HG03575 (cell line): ENCODE measurements around the gene SNX22.

Source experiments
- ATAC-seq: cut with Tn5 transposase; IDR thresholded peaks from one replicate; pipeline ENCODE4 v1.9.1; 2021; ENCODE audit not compliant: unreplicated experiment, insufficient number of reproducible peaks, low FRiP score; ENCODE audit errors: extremely low read depth

SNX22 gene

DNA sequence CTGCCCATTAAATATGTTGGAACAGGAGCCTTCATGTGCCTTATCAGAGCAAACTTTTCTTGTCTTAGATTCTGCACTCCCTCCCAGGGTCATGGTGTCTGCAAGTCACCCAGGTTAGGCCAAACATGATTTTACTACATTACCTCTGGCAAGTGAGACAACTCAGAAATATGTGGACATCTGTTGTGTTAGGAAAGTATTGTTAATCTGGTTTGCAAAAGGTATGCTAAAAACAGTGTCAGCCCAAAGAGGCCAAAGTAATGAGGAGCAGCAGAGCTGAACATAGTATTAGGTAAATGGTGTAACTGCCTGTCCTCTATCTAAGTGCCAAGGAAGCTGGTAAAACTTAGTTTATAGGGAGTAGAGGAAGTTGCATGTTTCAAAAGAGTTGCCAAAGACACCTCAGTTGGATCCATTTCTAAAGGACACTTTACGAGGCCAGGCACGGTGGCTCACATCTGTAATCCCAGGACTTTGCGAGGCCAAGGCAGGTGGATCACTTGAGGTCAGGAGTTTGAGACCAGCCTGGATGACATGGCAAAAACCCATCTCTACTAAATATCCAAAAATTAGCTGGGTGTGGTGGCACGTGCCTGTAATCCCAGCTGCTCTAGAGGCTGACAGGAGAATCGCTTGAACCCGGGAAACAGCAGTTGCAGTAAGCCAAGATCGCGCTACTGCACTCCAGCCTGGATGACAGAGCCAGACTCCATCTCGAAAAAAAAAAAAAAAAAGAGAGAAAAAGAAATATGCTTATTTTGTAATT lies 33.8 kb downstream of the SNX22 start:
- ATAC-seq, result no peak

DNA sequence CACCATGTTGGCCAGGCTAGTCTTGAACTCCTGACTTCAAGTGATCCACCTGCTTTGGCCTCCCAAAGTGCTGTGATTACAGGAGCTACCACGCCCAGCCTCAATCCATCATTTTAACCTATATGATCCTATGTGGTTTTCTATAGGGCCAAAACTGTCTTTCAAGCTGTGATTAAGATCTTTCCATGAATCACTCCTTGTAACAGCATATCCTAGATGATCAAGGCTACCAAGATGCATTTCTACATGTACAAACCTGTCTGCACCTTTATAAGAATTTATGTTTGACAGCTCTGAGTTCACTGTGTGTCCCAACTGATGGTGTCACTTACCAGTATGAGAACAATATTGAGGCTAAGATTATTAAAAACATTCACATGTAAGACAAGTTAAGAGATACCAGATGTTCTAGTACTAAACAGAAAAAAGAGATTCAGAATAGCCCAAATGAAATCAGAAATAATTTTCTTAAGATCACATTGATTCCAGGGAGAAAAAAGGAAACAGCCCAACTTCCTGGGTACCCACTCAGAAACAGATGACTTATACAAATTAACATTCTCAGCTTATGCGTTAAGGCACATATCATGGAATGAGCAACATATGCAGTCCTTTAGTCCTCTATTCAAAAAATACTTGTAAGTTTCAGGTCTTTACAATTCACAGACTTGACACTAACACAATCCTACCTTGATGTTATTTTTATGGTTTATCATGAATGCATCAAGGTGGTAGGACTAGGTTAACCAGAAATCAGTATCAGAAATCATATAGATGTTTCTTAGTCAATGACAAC lies 36.1 kb downstream of the SNX22 start:
- no peak for ATAC-seq

DNA sequence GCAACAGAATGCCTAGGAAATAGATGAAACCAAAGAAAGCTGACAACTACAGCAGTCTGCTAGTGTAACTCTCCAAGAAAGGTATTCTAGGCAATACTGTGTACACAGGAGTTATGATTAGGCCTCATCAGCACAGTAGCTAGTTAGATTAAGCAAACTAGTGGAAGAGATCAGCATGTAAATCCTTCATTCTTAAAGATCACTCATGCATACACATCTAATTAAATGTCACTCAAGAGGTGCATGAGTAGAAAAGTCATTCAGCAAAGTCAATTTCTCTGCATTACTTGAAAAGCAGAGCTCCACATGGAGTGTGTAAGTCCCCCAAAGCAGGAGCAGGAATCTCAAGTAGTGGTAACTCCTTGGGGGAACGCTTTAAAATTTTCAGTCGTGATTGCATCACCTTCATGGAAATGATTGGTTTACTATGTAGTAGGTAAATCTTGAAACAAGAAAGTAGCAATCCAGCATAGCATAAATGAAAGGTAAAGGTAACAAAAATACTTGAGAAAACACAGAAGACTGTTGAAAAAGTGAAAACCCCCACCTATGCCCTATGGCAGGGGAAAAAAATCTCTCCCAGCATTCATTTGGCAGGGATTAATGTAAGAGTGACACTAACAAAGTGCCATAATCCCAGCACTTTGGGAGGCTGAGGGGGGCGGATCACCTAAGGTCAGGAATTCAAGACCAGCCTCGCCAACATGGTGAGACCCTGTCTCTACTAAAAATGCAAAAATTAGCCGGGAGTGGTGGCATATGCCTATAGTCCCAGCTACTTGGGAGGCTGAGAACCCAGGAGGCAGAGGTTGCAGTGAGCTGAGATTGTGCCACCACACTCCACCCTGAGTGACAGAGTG lies 40.7 kb downstream of the SNX22 start:
- ATAC-seq, result no peak

DNA sequence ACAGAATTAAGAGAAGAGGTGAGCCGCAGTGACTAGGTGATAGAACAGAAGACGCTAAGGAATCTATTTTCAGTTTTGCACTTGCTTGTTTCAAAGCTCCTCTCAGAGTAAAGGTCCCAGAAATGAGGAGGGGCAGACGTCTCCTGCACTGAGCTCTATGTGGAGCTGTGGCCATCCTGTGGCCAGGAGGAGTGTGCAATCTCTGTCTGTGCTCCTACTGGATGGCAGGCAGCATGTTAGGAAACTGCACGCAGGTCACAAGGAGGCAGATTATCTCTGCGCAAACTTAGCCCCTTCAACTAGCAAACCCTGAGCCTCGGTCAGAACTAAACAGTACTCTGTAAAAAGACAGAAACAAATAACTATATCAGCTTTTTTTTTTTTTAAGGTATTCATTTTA lies 42.4 kb downstream of the SNX22 start:
- no peak for ATAC-seq

DNA sequence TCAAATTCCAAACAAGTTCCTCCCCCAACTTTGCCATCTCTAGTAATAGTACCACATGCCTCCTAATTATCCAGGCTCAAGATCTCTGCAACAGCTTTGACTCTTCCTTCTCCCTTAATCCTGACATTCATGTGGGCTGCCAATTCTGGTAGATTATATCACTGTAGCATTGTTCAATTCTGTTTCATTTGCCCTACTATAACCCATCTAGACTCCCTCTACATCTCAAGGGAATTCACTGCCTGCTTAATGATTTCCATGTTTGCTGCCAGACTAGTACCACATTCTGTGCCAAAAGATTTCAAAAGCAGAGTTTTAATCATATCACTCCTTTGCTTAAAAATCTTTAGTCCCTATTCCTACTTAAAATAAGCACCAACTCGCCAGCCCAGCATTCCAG lies 45.9 kb downstream of the SNX22 start:
- ATAC-seq, result no peak

DNA sequence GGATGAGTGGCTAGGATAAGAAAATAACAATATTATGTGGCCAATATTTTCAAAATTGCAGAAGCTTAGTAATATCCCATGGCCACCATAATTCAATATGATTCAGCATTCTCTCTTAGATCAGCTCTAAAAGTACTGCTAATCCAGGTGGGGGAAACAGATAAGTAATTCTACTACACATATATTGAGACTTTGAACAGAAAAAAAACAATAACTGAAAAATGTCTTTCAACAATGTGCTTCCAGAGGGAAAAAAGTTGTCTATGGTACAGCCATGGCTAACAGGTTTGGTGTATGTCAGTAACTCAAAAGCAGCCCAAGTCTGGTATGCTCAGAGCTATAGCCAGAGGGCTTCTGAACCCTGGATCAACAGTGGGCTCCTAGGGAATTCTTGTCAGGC lies 53.7 kb downstream of the SNX22 start:
- no peak for ATAC-seq
